GM23248 (cell line): ENCODE data around the gene STH.

Source experiments
- EZH2 ChIP-seq: fragments of 200-600 bp; sonication (generic); IDR thresholded peaks from 2 replicates; pipeline ENCODE4 v1.6.1; 2018; ENCODE audit warnings: antibody characterized with exemption, mild to moderate bottlenecking; ENCODE audit not compliant: insufficient read depth, poor library complexity, severe bottlenecking
- EZH2phosphoT487 ChIP-seq: fragments of 200-600 bp; sonication (generic); IDR thresholded peaks from 2 replicates; pipeline ENCODE4 v1.6.1; 2018; ENCODE audit warnings: antibody characterized with exemption, moderate library complexity, mild to moderate bottlenecking, low read depth; ENCODE audit not compliant: insufficient read depth

DNA sequence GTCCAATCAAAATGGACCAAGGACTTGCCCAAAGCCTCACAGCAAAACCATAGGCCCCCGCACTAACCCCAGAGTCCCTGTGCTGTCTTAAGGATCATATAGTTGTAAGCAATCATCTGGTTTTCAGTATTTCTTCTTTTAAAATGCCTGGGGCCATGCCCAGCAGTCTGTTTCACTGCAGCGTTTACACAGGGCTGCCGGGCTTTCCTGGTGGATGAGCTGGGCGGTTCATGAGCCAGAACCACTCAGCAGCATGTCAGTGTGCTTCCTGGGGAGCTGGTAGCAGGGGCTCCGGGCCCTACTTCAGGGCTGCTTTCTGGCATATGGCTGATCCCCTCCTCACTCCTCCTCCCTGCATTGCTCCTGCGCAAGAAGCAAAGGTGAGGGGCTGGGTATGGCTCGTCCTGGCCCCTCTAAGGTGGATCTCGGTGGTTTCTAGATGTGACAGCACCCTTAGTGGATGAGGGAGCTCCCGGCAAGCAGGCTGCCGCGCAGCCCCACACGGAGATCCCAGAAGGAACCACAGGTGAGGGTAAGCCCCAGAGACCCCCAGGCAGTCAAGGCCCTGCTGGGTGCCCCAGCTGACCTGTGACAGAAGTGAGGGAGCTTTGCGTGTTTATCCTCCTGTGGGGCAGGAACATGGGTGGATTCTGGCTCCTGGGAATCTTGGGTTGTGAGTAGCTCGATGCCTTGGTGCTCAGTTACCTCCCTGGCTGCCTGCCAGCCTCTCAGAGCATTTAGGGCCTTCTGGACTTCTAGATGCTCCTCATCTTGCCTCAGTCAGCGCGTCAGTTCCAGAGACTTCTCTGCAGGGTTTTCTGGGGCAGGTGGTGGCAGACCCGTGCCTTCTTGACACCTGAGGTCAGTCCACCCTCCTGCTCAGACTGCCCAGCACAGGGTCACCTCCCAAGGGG, 24.8 kb upstream of the STH start:
- TF ChIP-seq EZH2 (no peak), EZH2phosphoT487 (no peak)
